Activated CD8-positive, alpha-beta memory T cell treated with anti-CD3 and anti-CD28 coated beads, Interleukin-2, amount 50 U/mL, for 24 hours (primary cell): ENCODE measurements around the gene FSTL1.

Experiments
- DNase-seq: peaks from one replicate; pipeline ENCODE4 v3.0.0-alpha.2; 2020; ENCODE audit errors: extremely low read depth

Gene FSTL1

DNA sequence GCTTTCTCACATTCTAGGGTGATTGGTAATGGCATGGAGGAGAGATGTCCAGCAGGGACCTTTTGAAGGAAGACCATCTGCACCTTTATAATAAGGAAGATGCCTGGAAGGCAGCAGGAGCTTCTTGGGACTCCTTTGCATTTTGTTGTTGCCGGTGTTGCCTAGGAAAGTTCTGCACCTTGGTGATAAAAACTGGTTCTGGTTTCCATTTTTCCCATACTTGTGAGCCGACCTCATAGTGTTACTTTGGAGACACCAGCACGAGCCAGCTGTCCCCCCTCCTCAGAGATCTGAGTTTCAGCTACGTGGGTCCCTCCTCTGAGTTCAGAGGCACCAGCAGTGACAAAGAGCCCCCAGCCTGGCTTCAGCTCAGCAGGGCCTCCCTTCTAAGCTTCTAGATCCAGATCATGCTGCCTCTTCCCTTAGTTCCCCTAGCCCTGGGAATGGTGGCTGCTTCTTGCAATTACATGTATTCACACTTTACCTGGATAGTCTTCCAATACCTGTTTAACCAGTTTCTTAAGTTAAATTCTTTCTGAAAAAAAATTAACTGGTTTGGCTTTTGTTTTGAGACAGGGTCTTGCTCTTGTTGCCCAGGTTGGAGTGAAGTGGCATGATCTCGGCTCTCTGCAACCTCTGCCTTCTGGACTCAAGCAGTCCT is 18.0 kb upstream of the FSTL1 start:
- DNase-seq, result no peak

DNA sequence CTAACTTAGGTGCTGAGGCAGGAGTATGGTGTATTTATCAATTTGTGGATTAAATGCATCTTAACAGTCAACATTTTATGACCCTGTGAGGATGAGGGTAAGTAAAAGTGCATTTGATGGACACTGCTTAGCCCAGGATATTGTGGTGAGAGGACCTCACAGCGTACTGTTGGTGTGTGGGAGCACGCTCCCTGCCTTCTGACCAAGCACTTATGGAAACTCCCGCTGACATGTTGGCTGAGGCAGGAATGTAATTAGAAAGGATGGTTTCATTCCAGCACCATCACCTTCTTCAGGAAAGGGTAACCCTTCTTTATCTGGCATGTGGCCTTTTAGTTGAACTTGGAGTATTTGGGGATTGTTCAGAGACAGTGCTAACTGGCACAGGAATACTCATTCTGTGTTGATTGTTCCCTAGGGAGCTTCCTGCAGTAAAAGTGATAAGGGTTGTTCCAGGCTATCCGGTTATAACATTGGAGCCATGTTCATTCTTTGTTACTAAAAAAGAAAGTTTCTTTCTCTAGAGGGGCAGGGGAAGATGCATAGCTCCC is 11.7 kb upstream of the FSTL1 start:
- DNase-seq, result no peak

DNA sequence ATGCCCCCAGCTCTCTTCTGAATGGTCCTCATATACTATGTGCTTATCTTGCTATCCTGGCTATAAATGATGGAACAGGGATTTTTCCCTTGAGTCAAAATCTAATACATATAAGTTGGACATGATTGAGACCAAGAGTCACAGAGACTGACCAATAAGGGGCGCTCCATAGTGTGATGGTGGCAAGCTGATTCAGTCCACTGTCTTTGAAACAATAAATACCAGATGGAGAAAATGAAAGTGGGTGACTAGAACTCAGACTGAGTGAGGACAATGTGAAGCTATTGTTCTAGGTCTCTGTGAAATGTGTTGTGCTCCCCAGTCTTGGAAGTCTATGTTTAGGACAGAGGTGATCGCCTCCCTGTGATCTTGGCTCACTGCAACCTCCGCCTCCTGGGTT is 10.6 kb upstream of the FSTL1 start:
- DNase-seq, result no peak

DNA sequence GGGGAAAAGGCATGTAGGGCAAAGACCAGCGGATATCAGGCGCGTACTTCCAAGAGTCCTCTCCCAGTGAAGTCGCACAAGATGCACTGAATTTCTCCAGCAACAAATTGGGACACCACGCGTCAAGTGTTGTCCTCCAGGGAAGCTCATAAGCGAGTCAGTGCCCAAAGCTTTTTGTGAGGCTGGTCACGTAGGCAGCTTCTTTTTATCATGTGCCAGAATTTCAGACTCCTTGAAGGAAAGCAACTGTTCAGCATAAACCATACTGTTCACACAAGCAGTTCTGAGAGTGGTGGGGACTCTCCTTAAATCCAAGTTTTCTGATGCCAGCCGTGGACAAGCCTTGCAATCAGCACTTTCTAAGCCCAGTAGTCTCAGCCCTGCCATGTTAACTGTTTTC is 10.1 kb upstream of the FSTL1 start:
- no peak for DNase-seq

DNA sequence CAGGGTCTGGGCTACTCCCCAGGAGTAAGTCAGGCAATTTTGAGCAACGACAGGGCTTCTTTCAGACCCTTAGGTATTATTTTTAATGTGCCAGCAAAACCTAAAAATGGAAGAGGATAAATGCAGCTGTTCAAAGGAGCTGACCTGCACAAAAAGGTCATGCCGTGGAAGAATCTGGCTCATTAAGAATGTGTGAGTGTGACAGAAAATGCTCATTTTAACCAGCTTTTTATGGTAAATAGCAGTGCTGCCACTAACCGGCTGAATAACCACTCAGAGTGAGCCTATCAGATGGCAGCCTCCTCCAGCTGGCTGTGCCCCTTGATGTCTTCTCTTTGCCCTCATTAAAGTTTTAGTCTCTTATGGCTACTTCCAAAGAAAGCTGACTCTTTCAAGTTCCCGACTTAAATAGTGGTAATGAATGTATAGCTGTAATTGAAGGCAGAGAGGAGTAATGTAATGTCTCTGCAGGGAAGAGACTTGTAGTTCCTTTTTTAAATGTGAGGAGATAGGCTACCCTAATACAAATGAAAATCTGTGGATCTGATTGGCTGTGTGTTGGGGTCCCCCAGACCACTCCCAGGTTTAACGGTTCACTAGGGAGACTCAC is 9.5 kb upstream of the FSTL1 start:
- DNase-seq, result no peak

DNA sequence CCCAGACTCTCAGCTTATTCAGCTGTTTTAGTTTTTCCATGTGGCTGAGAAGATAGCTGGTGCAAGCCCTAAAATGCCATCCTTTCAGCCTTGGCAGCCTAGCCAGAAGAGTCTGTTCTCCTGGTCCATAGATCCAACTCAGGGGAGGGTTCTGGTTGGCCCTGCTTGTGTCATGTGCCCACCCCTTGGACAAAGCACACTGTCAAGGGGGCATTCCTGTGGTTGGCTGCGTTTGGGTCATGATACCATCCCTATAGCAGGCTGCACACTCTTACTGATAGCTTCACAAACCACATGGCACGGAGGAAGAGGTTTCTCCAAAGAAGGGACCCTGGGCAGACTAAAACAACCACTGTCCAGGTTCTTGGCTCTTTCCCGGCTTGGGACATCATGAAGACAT is 8.4 kb upstream of the FSTL1 start:
- no peak for DNase-seq

DNA sequence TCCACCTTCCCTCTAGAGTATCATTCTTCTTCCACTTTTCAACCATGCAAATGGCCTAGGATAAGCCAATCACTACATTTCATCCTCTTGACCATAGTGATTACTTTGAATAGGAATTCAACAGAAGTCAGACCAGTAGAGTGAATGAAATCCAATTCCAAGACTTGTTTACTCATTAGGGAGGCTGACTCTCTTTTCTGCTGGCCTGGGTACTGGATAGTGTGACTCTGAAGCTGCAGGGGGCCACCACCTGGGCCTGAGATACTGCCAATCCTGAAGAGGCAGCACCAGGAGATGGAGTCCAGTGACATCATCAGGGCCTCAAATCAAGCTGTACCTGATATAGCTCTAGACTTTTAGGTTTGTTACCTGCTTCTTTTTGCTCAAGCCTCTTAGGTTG is 7.0 kb upstream of the FSTL1 start:
- DNase-seq, result no peak

DNA sequence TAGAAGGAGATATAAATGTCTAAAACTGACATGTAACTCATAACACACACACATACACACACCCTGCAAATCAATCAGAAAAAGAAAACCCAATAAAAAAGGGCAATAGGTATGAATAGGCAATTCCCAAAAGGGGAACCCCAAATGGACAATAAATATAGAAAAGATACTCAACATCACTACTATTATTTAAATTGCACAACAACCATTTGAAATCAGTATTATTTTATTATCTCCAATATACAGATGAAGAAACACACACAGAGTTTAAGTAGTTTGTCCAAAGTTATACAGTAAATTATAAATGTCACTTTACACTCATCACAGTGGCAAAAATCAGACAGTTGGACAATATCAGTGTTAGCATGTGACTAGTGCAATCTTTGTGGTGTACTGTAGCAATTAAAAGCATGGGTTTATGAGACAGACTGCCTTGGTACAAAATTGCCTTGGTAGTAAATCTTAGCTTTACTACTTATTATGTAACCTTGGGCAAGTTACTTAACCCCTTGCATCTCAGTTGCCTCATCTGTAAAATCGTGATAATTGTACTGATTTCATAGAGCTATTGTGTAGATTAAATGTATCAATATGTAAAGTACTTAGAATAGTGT is 3.4 kb upstream of the FSTL1 start:
- no peak for DNase-seq

DNA sequence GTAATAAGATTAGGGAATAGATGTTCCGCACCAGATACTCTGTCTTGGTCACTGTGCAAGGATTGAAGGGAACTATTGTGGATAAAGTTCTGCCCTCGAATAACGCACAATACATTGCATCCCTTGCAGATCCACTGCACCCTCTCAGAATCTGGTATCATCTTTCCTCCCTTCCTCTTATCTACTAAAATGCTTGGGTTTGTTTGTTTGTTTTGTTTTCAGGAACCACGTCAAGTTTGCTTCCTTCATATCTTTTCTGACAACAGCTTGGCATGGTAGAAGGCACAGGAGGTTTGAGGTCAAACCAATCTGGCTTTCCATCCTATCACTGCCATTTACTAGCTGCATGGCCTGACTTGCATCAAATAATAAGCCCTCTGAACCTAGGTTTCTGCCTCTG is 2.0 kb upstream of the FSTL1 start:
- no peak for DNase-seq

DNA sequence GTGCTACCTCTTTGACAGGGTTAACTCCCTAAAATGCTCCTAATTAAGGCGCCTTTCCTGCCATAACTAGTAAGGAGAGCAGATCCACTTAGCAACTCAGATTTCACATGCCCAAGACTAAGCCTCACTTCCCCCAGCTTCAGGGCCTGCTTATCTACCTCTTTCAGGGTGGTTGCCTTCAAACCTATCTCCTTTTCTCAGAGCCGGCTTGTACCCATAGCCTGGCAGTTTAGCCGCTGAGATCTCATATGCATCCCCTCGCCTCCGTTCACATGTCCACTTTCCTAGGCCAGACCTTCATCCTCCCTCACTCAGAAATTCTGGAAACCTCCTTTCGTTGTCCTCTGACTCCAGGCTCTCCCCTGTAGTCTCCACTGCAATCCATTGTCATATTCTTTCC is 1.0 kb upstream of the FSTL1 start:
- no peak for DNase-seq

DNA sequence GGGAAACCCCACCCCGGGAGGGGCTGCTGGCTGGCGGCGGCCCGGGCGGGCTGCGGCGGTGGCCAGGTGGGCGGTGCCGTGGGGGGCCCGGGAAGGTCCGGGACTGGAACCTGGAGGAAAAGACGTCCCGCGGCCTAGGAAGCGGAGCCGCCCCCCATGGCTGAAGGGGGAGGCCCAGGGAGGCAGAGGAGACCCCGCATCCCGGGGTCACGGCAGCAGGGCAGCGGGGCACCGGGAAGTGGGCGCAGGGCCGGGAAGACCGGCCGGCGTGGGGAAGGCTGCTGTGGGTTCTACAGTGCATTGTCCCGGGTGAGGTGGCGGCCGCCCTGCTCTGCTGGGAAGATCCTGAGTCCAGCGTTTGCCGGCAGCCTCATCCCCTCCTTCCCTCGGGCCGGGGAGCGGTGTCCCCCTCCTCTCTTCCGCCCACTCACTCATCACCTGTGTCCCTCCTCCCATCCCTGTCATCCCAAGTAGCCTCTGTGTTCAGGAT is 525 bp upstream of the FSTL1 start:
- DNase-seq, result no peak

DNA sequence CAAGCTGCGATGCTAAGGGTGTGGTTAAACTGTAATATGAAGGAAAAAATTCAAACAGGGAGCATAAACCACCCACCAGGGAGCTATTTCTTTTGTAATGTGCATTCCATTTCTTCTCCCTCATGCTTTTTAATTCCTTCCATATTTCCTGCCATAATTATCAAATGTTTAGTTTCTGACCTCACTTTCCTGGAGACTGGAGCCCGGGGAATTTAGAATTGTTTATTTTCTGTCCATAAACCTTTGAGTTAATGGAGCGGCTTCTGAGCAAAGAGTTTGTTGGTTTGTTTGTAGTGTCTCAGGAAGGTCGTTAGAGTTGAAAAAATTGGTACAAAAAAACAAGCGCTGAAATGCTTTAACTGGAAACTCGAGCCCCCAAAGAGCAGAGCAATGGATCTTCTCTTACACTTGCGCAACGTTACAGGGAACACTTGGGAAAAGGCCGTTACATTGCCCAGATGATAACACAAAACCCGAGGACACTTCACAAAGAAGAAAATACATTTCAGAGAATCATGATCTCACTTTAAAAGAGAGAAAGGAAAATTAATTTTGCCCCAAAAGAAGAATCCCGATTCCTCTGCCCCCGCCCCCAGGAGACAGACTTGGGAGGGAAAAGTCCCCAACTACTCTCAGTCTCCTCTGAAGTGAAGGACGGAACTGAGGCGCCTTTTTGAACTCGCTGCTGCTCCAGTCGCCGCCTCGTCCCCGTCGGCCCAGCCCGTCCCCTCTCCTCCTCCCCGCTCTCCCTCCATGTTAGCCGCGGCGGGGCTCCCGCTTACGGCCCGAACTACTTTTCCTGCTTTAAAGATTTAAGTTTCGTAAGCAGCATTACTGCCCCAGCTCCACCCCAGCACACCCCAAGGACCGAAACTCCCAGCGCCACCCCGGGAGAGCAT is 842 bp downstream of the FSTL1 start:
- DNase-seq, result no peak

DNA sequence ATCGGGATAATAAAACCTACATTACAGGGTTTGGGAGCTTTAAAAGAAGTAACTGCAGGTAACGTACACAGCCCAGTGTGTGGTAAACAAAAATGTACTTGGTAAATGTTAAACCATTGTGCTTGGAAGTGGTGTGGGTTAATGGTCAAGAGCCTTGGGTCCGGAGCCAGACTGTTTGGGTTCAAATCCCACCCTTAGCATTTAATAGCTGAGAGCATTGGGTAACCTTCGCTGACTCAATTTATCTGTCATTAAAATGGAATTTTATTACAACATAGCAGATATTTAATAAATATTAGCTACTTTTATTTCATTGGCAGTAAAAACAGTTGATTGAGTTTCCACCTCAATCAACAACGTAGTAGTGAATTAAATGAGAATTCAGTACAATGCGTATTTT is 1.5 kb downstream of the FSTL1 start:
- DNase-seq, result no peak

DNA sequence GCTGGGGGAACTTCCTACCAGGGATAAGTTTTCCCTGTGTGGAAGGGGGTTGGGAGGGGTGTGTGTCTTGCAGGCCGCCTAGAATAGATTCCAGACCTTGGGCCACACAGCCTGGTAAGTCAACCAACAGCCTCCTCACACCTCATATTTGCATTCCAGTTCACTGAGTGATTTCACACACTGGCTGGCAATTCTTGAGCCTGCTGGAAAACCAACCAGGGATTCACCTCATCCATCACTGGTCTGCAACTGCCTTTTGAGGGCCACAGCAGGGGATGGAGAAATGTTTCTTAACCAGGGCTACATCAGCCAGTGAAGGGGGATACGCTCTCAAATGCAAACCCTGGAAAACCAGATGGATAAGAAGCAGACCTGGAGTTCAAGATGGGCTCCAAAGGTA is 2.0 kb downstream of the FSTL1 start:
- no peak for DNase-seq

DNA sequence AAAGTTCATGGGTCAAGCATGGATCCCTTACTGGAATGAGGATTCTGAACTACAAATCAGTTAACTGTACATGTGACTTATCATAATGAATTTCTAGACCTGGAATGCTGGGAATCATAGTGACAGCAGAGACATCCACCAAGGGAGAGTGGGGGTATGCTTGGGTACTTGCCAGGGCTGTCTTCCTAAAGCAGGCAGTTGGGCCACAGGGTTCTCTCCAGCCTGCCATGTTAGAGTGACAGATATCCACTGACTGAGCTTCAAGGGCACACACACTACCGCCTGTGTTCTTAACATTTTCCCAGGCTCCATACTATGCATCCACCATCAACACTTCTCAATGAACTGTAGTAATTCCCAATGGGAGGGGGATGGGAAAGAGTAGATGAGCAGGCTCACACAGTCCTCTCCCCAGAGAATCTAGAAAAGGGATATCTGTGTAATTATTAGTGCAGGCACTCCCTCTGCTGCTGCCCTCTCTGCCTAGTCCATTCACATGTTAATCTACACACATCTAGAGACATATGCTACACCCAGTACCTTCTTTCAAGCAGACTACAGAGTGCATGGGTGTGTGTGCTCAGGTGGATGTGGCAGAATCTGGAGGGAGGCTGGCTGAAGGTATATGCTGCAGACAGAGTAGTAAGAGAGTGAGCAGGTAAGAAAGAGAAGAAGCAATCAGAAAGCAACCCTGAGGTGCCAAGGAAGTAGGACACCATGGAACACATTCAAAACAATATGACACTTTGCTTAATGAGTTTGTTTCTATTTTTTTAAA is 3.7 kb downstream of the FSTL1 start:
- no peak for DNase-seq

DNA sequence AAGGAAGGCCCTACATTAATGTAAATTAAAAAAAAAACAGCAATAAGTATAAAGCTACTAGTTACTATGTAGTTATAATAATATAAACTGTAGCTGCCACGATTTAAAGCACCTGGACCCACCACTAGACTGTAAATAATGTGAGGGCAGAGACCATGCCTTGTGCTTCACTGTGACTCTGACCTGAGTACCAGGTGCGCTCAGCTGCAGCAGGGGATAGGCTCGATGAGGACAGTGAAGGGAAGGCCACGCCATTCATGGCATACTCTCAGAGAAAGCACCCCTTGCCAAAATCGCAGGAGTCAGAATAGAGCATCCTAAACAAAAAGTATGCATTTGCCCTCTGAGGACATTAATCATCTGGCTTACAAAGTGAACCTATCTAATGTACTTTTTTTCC is 5.1 kb downstream of the FSTL1 start:
- no peak for DNase-seq

DNA sequence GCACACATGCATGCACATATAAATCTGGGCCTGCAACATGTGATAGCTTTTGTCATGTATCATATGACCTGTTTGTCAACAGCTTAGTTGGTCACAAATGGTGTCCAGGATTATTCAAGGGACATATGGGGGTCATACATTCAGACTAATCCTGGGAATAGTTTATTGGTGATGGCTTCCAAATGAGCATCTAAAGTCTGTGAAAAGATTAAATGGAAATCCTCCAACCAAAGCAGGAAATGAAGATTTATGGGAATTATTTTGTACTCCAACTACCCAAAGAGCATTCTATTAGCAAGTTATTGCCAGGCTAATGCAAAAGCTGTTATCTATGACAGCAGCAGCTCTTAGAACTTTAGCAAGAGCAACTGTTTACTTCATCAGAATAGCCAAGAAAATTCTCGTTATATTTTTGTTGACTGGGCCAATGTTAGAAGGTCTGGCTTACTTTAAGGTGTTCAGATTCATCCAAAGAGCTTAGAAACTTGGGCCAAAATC is 7.1 kb downstream of the FSTL1 start:
- DNase-seq, result no peak

DNA sequence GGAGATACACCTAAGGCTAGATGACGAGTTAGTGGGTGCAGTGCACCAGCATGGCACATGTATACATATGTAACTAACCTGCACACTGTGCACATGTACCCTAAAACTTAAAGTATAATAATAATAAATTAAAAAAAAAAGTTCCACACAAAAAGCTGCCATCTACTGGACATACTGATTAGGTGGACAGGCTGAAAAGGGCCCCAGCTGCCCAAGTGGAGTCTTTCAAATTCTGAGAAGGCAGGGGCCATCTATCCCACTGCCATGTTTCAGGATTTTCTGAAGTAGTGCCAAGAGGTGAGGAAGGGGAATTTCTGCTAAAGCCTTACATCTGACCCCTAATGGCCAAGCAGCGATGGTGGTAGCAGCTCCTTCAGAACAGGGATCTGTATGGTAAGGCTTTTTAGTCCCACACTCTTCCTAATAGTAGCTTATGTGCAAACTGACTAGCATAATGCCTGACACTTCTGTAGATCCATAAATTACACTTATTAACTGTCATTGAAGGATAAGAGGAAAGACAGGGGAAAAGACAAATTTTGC is 7.7 kb downstream of the FSTL1 start:
- DNase-seq, result no peak

DNA sequence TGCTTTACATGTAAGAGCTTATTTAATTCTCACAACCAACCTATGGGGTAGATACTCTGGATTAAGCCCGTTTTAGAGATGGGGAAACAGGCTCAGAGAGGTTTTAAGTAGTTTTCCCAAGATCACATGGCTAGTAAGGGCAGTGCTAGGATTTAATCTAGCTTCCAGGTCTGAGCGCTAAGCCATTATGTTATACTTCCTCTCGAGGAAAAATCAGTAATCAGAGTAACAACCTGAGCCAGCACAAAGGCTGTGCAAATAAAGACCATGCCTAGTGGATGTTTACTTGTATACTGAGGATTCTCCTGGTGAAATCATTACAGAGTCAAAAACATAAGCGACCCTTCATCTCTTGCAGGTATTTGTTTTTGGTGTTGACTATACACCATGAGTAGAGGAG is 9.0 kb downstream of the FSTL1 start:
- DNase-seq, result no peak

DNA sequence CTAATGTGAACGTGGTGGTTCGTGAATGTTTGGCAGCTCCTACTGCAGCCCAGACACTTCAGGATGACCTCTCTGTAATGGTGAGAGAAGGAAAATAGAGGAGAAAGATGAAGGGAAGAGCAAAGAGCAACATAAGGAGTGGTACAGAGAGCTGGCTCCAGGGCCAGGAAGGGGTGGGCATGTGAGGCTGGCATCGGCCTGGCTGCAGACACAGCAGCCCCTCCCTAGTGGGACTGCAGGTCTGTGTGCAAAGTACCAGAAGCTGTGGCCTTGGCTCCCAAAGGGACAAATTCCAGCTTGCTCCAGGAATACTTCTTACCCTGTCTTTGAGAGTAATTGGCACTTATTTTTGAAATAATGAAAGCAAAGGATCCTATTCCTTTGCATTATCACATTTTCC is 10.0 kb downstream of the FSTL1 start:
- DNase-seq, result no peak
